Astrocyte (in vitro differentiated cells and primary cell): ENCODE measurements around the gene NCF4. TPM values are rescaled to one million over a fixed set of nuclear protein-coding genes. Genes with fewer than 3 reads are reported as not detected.

Source experiments
- DNase-seq: peaks from one replicate; pipeline ENCODE4 v3.0.0-alpha.2; 2010; ENCODE audit warnings: low read depth
- FAIRE-seq: peaks from 2 replicates; lab custom pipeline; 2011; peaks lifted over from hg19 to GRCh38; lab: Jason Lieb, UNC
- H2AFZ ChIP-seq: 2 replicates; pipeline ENCODE4 v1.6.0; 2012; ENCODE audit warnings: low read depth, low read length, inconsistent platforms
- H3K27ac ChIP-seq: 2 replicates; pipeline ENCODE4 v1.5.1; 2011; ENCODE audit warnings: low read depth, low read length, inconsistent platforms
- H3K27me3 ChIP-seq: 2 replicates; pipeline ENCODE4 v1.6.0; 2011; ENCODE audit warnings: low read length, inconsistent platforms; ENCODE audit not compliant: insufficient read depth
- H3K36me3 ChIP-seq: 2 replicates; pipeline ENCODE4 v1.5.1; 2011; ENCODE audit warnings: low read length, inconsistent platforms; ENCODE audit not compliant: insufficient read depth
- H3K4me1 ChIP-seq: 2 replicates; pipeline ENCODE4 v1.5.1; 2011; ENCODE audit warnings: low read length, inconsistent platforms; ENCODE audit not compliant: insufficient read depth
- H3K4me2 ChIP-seq: 2 replicates; pipeline ENCODE4 v1.6.0; 2012; ENCODE audit warnings: low read length, inconsistent platforms
- H3K4me3 ChIP-seq: 2 replicates; pipeline ENCODE4 v1.5.1; 2011; ENCODE audit warnings: low read depth, mild to moderate bottlenecking, low read length, inconsistent platforms; ENCODE audit not compliant: insufficient read depth
- H3K79me2 ChIP-seq: 2 replicates; pipeline ENCODE4 v1.6.0; 2012; ENCODE audit warnings: mild to moderate bottlenecking, low read length, inconsistent platforms; ENCODE audit not compliant: insufficient read depth
- H3K9ac ChIP-seq: 2 replicates; pipeline ENCODE4 v1.6.0; 2012; ENCODE audit warnings: mild to moderate bottlenecking, low read length, inconsistent platforms
- H3K9me3 ChIP-seq: 2 replicates; pipeline ENCODE4 v1.5.1; 2012; ENCODE audit warnings: low read depth, mild to moderate bottlenecking, low read length, inconsistent platforms; ENCODE audit not compliant: insufficient read depth
- H4K20me1 ChIP-seq: 2 replicates; pipeline ENCODE4 v1.6.0; 2012; ENCODE audit warnings: low read length, inconsistent platforms; ENCODE audit not compliant: insufficient read depth
- H3K27ac Mint-ChIP-seq: one replicate; pipeline ENCODE4 v1.8.0; 2021; ENCODE audit warnings: mild to moderate bottlenecking, mixed read lengths; ENCODE audit not compliant: unreplicated experiment
- H3K27me3 Mint-ChIP-seq: one replicate; pipeline ENCODE4 v1.8.0; 2021; ENCODE audit warnings: low read depth, mixed read lengths; ENCODE audit not compliant: unreplicated experiment
- H3K36me3 Mint-ChIP-seq: one replicate; pipeline ENCODE4 v1.8.0; 2021; ENCODE audit warnings: low read depth, mixed read lengths; ENCODE audit not compliant: unreplicated experiment
- H3K4me1 Mint-ChIP-seq: one replicate; pipeline ENCODE4 v1.8.0; 2021; ENCODE audit warnings: low read depth, mixed read lengths; ENCODE audit not compliant: unreplicated experiment
- H3K4me3 Mint-ChIP-seq: one replicate; pipeline ENCODE4 v1.8.0; 2021; ENCODE audit warnings: mild to moderate bottlenecking, moderate library complexity, mixed read lengths; ENCODE audit not compliant: unreplicated experiment
- H3K9me3 Mint-ChIP-seq: one replicate; pipeline ENCODE4 v1.8.0; 2021; ENCODE audit warnings: mild to moderate bottlenecking, mixed read lengths; ENCODE audit not compliant: unreplicated experiment
- EZH2 ChIP-seq: IDR thresholded peaks from 2 replicates; pipeline ENCODE4 v1.6.1; 2012; ENCODE audit warnings: mild to moderate bottlenecking, low read length, inconsistent platforms; ENCODE audit not compliant: insufficient read depth
- total RNA-seq: library from RNA; stranded (reverse); gene quantifications from 2 replicates; pipeline ENCODE4 v1.2.1, GENCODE V29; 2021
- TF ChIP-seq, protein P1 (sequence below): IDR thresholded peaks from 2 replicates; pipeline ENCODE4 v1.5.1; 2011; ENCODE audit warnings: low read depth, mild to moderate bottlenecking, inconsistent platforms, low read length, moderate library complexity; ENCODE audit not compliant: insufficient read depth

Gene NCF4
- total RNA-seq, 1 donor from 2014 or later, result not detected

DNA sequence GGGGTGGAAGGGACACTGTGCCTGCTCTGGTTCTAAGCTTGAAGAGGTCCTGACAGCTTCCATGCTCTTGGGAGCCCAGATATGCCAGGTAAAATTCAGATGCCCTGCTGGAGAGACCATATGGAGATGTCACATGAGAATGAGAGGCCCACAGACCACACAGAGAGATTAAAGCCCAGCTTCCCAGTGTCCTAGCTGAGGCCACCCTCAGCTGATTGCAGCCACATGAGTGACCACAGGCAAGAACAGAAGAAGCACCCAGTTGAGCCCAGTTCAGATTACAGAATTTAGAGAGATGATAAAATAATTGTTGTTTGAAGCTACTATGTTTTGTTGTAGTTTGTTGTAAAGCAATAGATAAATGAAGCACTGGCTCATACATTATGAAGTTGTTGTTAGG, 29.6 kb upstream of the NCF4 start:
- Histone ChIP-seq H3K79me2 (no peaks in the 10 kb centered on the region), H3K9me3 (no peaks in the 10 kb centered on the region), H3K9ac (no peak overlapping the region), H3K27me3 (peaks cover 9% of the 10 kb centered on the region), H3K4me3 (no peak overlapping the region), H3K4me1 (no peaks in the 10 kb centered on the region), H3K27ac (no peak overlapping the region), H3K4me2 (no peak overlapping the region), H3K36me3 (no peaks in the 10 kb centered on the region), H2AFZ (no peak overlapping the region), H4K20me1 (no peaks in the 10 kb centered on the region)
- Mint-ChIP-seq H3K27ac (no peak overlapping the region), H3K36me3 (no peaks in the 10 kb centered on the region), H3K9me3 (peaks cover 8% of the 10 kb centered on the region), H3K4me1 (no peaks in the 10 kb centered on the region), H3K27me3 (peaks cover 55% of the 10 kb centered on the region), H3K4me3 (peak overlapping the region; percentile 10)
- DNase-seq (no peak), FAIRE-seq (no peak)
- TF ChIP-seq, protein P1, sequence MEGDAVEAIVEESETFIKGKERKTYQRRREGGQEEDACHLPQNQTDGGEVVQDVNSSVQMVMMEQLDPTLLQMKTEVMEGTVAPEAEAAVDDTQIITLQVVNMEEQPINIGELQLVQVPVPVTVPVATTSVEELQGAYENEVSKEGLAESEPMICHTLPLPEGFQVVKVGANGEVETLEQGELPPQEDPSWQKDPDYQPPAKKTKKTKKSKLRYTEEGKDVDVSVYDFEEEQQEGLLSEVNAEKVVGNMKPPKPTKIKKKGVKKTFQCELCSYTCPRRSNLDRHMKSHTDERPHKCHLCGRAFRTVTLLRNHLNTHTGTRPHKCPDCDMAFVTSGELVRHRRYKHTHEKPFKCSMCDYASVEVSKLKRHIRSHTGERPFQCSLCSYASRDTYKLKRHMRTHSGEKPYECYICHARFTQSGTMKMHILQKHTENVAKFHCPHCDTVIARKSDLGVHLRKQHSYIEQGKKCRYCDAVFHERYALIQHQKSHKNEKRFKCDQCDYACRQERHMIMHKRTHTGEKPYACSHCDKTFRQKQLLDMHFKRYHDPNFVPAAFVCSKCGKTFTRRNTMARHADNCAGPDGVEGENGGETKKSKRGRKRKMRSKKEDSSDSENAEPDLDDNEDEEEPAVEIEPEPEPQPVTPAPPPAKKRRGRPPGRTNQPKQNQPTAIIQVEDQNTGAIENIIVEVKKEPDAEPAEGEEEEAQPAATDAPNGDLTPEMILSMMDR, result no peak
- no peak for TF ChIP-seq EZH2

DNA sequence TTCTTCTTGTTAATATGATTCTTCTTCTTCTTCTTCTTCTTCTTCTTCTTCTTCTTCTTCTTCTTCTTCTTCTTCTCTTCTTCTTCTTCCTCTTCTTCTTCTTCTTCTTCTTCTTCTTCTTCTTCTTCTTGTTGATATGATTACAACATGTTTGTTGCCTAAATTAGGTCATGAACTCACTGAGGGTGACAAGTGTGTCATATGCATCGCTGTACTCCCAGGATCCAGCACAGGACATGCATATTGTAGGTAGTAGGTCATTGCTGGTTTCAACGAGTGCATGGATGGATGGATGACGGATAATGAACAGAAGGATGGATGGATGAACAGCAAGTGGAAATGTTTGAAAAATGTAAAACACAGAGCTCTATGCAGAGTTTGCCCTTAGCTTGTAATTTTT, 29.1 kb upstream of the NCF4 start:
- H4K20me1 ChIP-seq, result no peaks in the 10 kb centered on the region
- H3K9me3 Mint-ChIP-seq, result peaks cover 8% of the 10 kb centered on the region
- H3K36me3 ChIP-seq, result no peaks in the 10 kb centered on the region
- H3K36me3 Mint-ChIP-seq, result no peaks in the 10 kb centered on the region
- H2AFZ ChIP-seq, result no peak overlapping the region
- H3K4me3 Mint-ChIP-seq, result no peak overlapping the region
- no peak overlapping the region for H3K9ac ChIP-seq
- TF ChIP-seq EZH2, result no peak
- TF ChIP-seq, protein P1, result no peak
- no peaks in the 10 kb centered on the region for H3K4me1 ChIP-seq
- H3K9me3 ChIP-seq, result no peaks in the 10 kb centered on the region
- H3K4me2 ChIP-seq, result no peak overlapping the region
- no peak for DNase-seq
- peaks cover 1% of the 10 kb centered on the region for H3K4me1 Mint-ChIP-seq
- no peak overlapping the region for H3K27ac Mint-ChIP-seq
- H3K27ac ChIP-seq, result no peak overlapping the region
- no peak overlapping the region for H3K4me3 ChIP-seq
- FAIRE-seq, result no peak
- H3K79me2 ChIP-seq, result no peaks in the 10 kb centered on the region
- H3K27me3 Mint-ChIP-seq, result peaks cover 50% of the 10 kb centered on the region
- H3K27me3 ChIP-seq, result peaks cover 9% of the 10 kb centered on the region

DNA sequence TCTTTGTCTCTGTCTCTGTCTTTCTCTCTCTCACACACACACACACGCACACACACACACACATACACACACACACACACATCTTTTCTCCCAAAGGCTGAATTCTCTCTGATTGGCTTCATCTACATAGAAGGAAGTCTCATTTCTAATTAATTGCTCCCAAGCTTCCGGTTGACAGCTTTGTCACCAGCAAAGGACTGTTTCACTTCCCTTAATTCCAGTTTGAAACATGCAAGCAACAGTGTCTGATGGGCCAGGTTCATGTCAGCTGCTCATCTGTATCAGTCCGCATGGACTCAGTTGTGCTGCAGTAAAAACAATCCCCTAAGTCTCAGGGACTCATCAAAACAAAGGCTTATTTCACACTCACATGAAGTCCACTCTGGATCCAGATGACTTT, 27.7 kb upstream of the NCF4 start:
- Histone ChIP-seq H3K9me3 (no peaks in the 10 kb centered on the region), H2AFZ (no peak overlapping the region), H3K79me2 (no peaks in the 10 kb centered on the region), H3K27me3 (peaks cover 3% of the 10 kb centered on the region), H3K36me3 (no peaks in the 10 kb centered on the region), H3K4me1 (no peaks in the 10 kb centered on the region), H3K9ac (no peak overlapping the region), H4K20me1 (no peaks in the 10 kb centered on the region), H3K27ac (no peak overlapping the region), H3K4me2 (no peak overlapping the region), H3K4me3 (no peak overlapping the region)
- Mint-ChIP-seq H3K36me3 (no peaks in the 10 kb centered on the region), H3K27me3 (peaks cover 45% of the 10 kb centered on the region), H3K4me3 (no peak overlapping the region), H3K9me3 (peaks cover 14% of the 10 kb centered on the region), H3K27ac (no peak overlapping the region), H3K4me1 (peaks cover 8% of the 10 kb centered on the region)
- FAIRE-seq (no peak), DNase-seq (no peak)
- no peak for TF ChIP-seq EZH2
- TF ChIP-seq, protein P1, result no peak
